K562 (cell line): ENCODE data around the gene ZNF512B. TPM values are rescaled to one million over a fixed set of nuclear protein-coding genes. Genes with fewer than 3 reads are reported as not detected.
A peak's percentile ranks its signal among the peaks of the same experiment; 100 is the strongest.

ENCODE experiments used
- ATAC-seq: fragments of 200-7000 bp; cut with Tn5 transposase; 3 replicates; pipeline ENCODE4 v1.9.1; 2020; ENCODE audit warnings: moderate library complexity
- BruUV-seq: library from RNA; stranded (reverse); fragments of 400-500 nt; replicated peaks from 2 replicates; lab custom pipeline; 2021; lab: Mats Ljungman, UMichigan
- CTCF ChIA-PET: fragments of 300-600 bp; formaldehyde crosslinking; extraction: SDS; loops from one replicate; lab custom pipeline; 2021; ENCODE audit warnings: low intra/inter-chr PET ratio; lab: Yijun Ruan, JAX
- POLR2A ChIA-PET: fragments of 300-600, 350-650 bp; sonication (Branson Sonifier 250); formaldehyde crosslinking; extraction: SDS; loops from one replicate; lab custom pipeline; 2021; ENCODE audit warnings: antibody characterized with exemption, inconsistent platforms; lab: Yijun Ruan, JAX
- DNase-seq, 4 experiments: peaks; one replicate each; pipeline versions ENCODE4 v3.0.0 to v3.0.0-alpha.2; 2011 to 2018; ENCODE audit warnings: low spot score in 3 of 4, mixed read lengths in 3 of 4; ENCODE audit errors: extremely low read depth in 1 of 4
- FAIRE-seq: peaks from 2 replicates; lab custom pipeline; 2011; peaks lifted over from hg19 to GRCh38; lab: Jason Lieb, UNC
- H2AFZ ChIP-seq: 2 replicates; pipeline ENCODE4 v1.6.0; 2011; ENCODE audit warnings: low read depth, low read length, control low read depth, inconsistent platforms
- H3K27ac ChIP-seq: fragments of 200-600 bp; 3 replicates; pipeline ENCODE4 v1.8.0; 2011; ENCODE audit warnings: low read depth, mild to moderate bottlenecking, control low read depth, inconsistent platforms, low read length, moderate library complexity, mixed read lengths; ENCODE audit errors: extremely low read depth
- H3K27me3 ChIP-seq, 2 experiments: fragments of 300-600 bp in 1 of 2; 2 replicates in 1 of 2; 3 replicates in 1 of 2; pipeline versions ENCODE4 v1.6.0 to v1.8.0; 2011; ENCODE audit warnings: inconsistent platforms in 2 of 2, low read length in 2 of 2, mild to moderate bottlenecking in 1 of 2, mixed read lengths in 1 of 2, moderate library complexity in 1 of 2; ENCODE audit not compliant: control insufficient read depth in 2 of 2, insufficient read depth in 2 of 2
- H3K36me3 ChIP-seq: fragments of 300-600 bp; 3 replicates; pipeline ENCODE4 v1.8.0; 2011; ENCODE audit warnings: mild to moderate bottlenecking, low read length, inconsistent platforms; ENCODE audit not compliant: control insufficient read depth, insufficient read depth
- H3K4me1 ChIP-seq, 2 experiments: fragments of 200-600 bp in 1 of 2; replicated peaks in 1 of 2; 2 replicates in 1 of 2; 3 replicates in 1 of 2; pipeline versions ENCODE4 v1.5.1 to v1.8.0; 2011; ENCODE audit warnings: inconsistent platforms in 2 of 2, low read length in 2 of 2, mild to moderate bottlenecking in 1 of 2, mixed read lengths in 1 of 2, moderate library complexity in 1 of 2; ENCODE audit not compliant: control insufficient read depth in 2 of 2, insufficient read depth in 2 of 2
- H3K4me2 ChIP-seq: 2 replicates; pipeline ENCODE4 v1.6.1; 2011; ENCODE audit warnings: low read length, control low read depth, inconsistent platforms, mixed read lengths; ENCODE audit not compliant: insufficient read depth
- H3K4me3 ChIP-seq: fragments of 200-600 bp; sonication (generic), shearing (Covaris generic); 2 replicates; pipeline ENCODE4 v1.5.1; 2016; ENCODE audit warnings: control low read depth, inconsistent platforms
- H3K79me2 ChIP-seq: fragments of 200-600 bp; 3 replicates; pipeline ENCODE4 v1.8.0; 2011; ENCODE audit warnings: low read length, inconsistent platforms; ENCODE audit not compliant: control insufficient read depth, insufficient read depth
- H3K9ac ChIP-seq, 2 experiments: 2 replicates each; pipeline versions ENCODE4 v1.6.0 to v1.6.1; 2011; ENCODE audit warnings: low read depth in 2 of 2, low read length in 2 of 2, control low read depth in 1 of 2, inconsistent platforms in 1 of 2, mild to moderate bottlenecking in 1 of 2, mixed read lengths in 1 of 2; ENCODE audit not compliant: insufficient read depth in 1 of 2
- H3K9me1 ChIP-seq: one replicate; pipeline ENCODE4 v1.6.0; 2011; ENCODE audit warnings: inconsistent platforms, mild to moderate bottlenecking, low read length, moderate library complexity; ENCODE audit not compliant: control insufficient read depth, insufficient read depth
- H3K9me3 ChIP-seq: replicated peaks from 2 replicates; pipeline ENCODE4 v1.5.1; 2011; ENCODE audit warnings: low read depth, low read length, inconsistent platforms; ENCODE audit not compliant: control insufficient read depth, insufficient read depth
- H4K20me1 ChIP-seq: replicated peaks from 2 replicates; pipeline ENCODE4 v1.6.1; 2011; ENCODE audit warnings: low read length, inconsistent platforms, mixed read lengths; ENCODE audit not compliant: control insufficient read depth, insufficient read depth
- CBFA2T3 ChIP-seq: fragments of 450-650 bp; IDR thresholded peaks from 2 replicates; pipeline ENCODE4 v1.6.1; 2017
- GATAD2B ChIP-seq: fragments of 450-650 bp; IDR thresholded peaks from 2 replicates; pipeline ENCODE4 v1.6.1; 2017; ENCODE audit warnings: mild to moderate bottlenecking, borderline replicate concordance
- GTF2A2 ChIP-seq: IDR thresholded peaks from 2 replicates; pipeline ENCODE4 v1.6.1; 2016; ENCODE audit warnings: mild to moderate bottlenecking, missing genetic modification characterization, missing compliant biosample characterization
- GTF2E2 ChIP-seq: fragments of 200-800 bp; sonication (Bioruptor generic); IDR thresholded peaks from 2 replicates; pipeline ENCODE4 v1.6.1; 2016; ENCODE audit warnings: missing genetic modification characterization, missing compliant biosample characterization
- HMG20B ChIP-seq: fragments of 250-450 bp; sonication (Bioruptor Pico); IDR thresholded peaks from 2 replicates; pipeline ENCODE4 v1.5.0; 2021; ENCODE audit warnings: mild to moderate bottlenecking
- IFI16 ChIP-seq: fragments of 250-450 bp; sonication (Bioruptor Pico); IDR thresholded peaks from 2 replicates; pipeline ENCODE4 v2.1.2; 2022; ENCODE audit warnings: mild to moderate bottlenecking, inconsistent platforms
- LCOR ChIP-seq: sonication (generic); formaldehyde crosslinking; IDR thresholded peaks from 2 replicates; pipeline ENCODE4 v1.8.0; 2022; ENCODE audit warnings: mild to moderate bottlenecking, missing genetic modification reagents
- MXI1 ChIP-seq: IDR thresholded peaks from 2 replicates; pipeline ENCODE4 v1.6.1; 2011; ENCODE audit warnings: low read depth, mild to moderate bottlenecking, improper control_type of control experiment, low read length
- NR2C2 ChIP-seq, 2 experiments: fragments of 200-800 bp in 1 of 2; sonication (Bioruptor generic) in 1 of 2; sonication (generic) in 1 of 2; formaldehyde crosslinking in 1 of 2; IDR thresholded peaks; 2 replicates each; pipeline versions ENCODE4 v1.6.1 to v1.8.0; 2016 to 2022; ENCODE audit warnings: mild to moderate bottlenecking in 1 of 2, missing compliant biosample characterization in 1 of 2, missing genetic modification characterization in 1 of 2, missing genetic modification reagents in 1 of 2
- PCBP2 ChIP-seq: fragments of 200-400 bp; formaldehyde crosslinking; IDR thresholded peaks from 2 replicates; pipeline ENCODE4 v1.6.1; 2018; ENCODE audit warnings: low read length, low read depth, mild to moderate bottlenecking, moderate library complexity; ENCODE audit not compliant: poor library complexity, severe bottlenecking
- RBFOX2 ChIP-seq: fragments of 200-400 bp; formaldehyde crosslinking; IDR thresholded peaks from 2 replicates; pipeline ENCODE4 v1.6.1; 2017; ENCODE audit warnings: low read depth, mild to moderate bottlenecking, low read length, moderate library complexity
- SMAD2 ChIP-seq: fragments of 150-350 bp; IDR thresholded peaks from 2 replicates; pipeline ENCODE4 v1.6.1; 2014; ENCODE audit warnings: low read depth, mild to moderate bottlenecking, low read length
- SMC3 ChIP-seq: conservative IDR thresholded peaks from 2 replicates; pipeline ENCODE4 v1.6.1; 2011; ENCODE audit warnings: low read depth, low read length, improper control_type of control experiment; ENCODE audit not compliant: insufficient read depth
- STAT5B ChIP-seq: fragments of 250-450 bp; sonication (Bioruptor Pico); IDR thresholded peaks from 2 replicates; pipeline ENCODE4 v1.8.0; 2021; ENCODE audit warnings: mild to moderate bottlenecking, inconsistent platforms
- XRCC4 ChIP-seq: IDR thresholded peaks from one replicate; pipeline ENCODE4 v1.6.1; 2011; ENCODE audit not compliant: insufficient read depth, insufficient read length; ENCODE audit errors: extremely low read depth
- XRCC5 ChIP-seq: fragments of 200-400 bp; formaldehyde crosslinking; IDR thresholded peaks from 2 replicates; pipeline ENCODE4 v1.6.1; 2017; ENCODE audit warnings: low read depth, mild to moderate bottlenecking, low read length
- YY1 ChIP-seq, 3 experiments: IDR thresholded peaks; 2 replicates each; pipeline ENCODE4 v1.6.1; 2011; ENCODE audit warnings: low read length in 2 of 3, mild to moderate bottlenecking in 2 of 3, moderate library complexity in 2 of 3, borderline replicate concordance in 1 of 3, control low read depth in 1 of 3, low read depth in 1 of 3; ENCODE audit not compliant: insufficient read depth in 3 of 3, insufficient replicate concordance in 2 of 3, control insufficient read depth in 1 of 3, insufficient read length in 1 of 3; ENCODE audit errors: extremely low read depth in 1 of 3
- ZFP1 ChIP-seq: fragments of 450-650 bp; formaldehyde crosslinking; IDR thresholded peaks from 2 replicates; pipeline ENCODE4 v1.4.0; 2020; ENCODE audit warnings: mild to moderate bottlenecking, mixed read lengths
- ZKSCAN3 ChIP-seq: fragments of 250-450 bp; sonication (Bioruptor Pico); IDR thresholded peaks from 2 replicates; pipeline ENCODE4 v1.4.0; 2020
- ZNF143 ChIP-seq: sonication (generic); formaldehyde crosslinking; IDR thresholded peaks from 2 replicates; pipeline ENCODE4 v1.9.0; 2022; ENCODE audit warnings: mild to moderate bottlenecking, missing genetic modification reagents
- ZNF146 ChIP-seq: IDR thresholded peaks from one replicate; pipeline ENCODE4 v1.6.1; 2018; ENCODE audit warnings: missing compliant biosample characterization; ENCODE audit not compliant: unreplicated experiment
- WGBS: fragments of 100-300 bp; shearing (Covaris generic); methylation state at CpG from one replicate; pipeline ENCODE4 v1.1.6; 2016; ENCODE audit warnings: low coverage, mixed read lengths; ENCODE audit not compliant: insufficient coverage; ENCODE audit errors: missing lambda C conversion rate; 5-methylcytosine and 5-hydroxymethylcytosine counted together
- in situ Hi-C: fragments of 300-500 bp; cut with MboI; formaldehyde crosslinking; loops from 4 replicates; pipeline ENCODE4 v1.15.0; 2018; ENCODE audit warnings: inconsistent platforms, mixed read lengths
- intact Hi-C: fragments of 100-400 bp; cut with micrococcal nuclease; formaldehyde crosslinking; loops from 2 replicates; pipeline ENCODE4 v1.14.2; 2022
- polyA plus RNA-seq, 8 experiments: library from polyadenylated mRNA; depleted of rRNA in 4 of 8; stranded (reverse) in 5 of 8; unstranded in 3 of 8; fragments of >200 nt; fragmentation: Nextera tagmentation in 2 of 8; fragmentation: Illumina TruSeq in 1 of 8; extraction: Ambion mirVana in 2 of 8; extraction: Trizol in 1 of 8; gene quantifications; 2 replicates each; pipeline versions ENCODE4 v1.2.1 to v1.2.3, GENCODE V29; 2011 to 2014; ENCODE audit warnings: inconsistent platforms in 1 of 8, missing spikeins in 1 of 8
- total RNA-seq, 7 experiments: library from RNA; depleted of rRNA in 6 of 7; stranded (reverse); fragments of >200 nt in 6 of 7; fragmentation: Illumina TruSeq in 2 of 7; extraction: Trizol in 2 of 7; gene quantifications; 2 replicates each; pipeline versions ENCODE4 v1.2.1 to v1.2.3, GENCODE V29; 2011 to 2021; ENCODE audit warnings: low replicate concordance in 1 of 7
- TF ChIP-seq, protein P1 (sequence below): sonication (generic); formaldehyde crosslinking; IDR thresholded peaks from 2 replicates; pipeline ENCODE4 v1.8.1; 2023; ENCODE audit warnings: mild to moderate bottlenecking, missing genetic modification reagents, moderate library complexity

ZNF512B gene
- total and polyA plus RNA-seq, 9 of the 15 experiments (the other 6 are each of a cell fraction or from before 2014, with no cell fraction given), result 0.01 to 27.8 (median 8.2) TPM

DNA sequence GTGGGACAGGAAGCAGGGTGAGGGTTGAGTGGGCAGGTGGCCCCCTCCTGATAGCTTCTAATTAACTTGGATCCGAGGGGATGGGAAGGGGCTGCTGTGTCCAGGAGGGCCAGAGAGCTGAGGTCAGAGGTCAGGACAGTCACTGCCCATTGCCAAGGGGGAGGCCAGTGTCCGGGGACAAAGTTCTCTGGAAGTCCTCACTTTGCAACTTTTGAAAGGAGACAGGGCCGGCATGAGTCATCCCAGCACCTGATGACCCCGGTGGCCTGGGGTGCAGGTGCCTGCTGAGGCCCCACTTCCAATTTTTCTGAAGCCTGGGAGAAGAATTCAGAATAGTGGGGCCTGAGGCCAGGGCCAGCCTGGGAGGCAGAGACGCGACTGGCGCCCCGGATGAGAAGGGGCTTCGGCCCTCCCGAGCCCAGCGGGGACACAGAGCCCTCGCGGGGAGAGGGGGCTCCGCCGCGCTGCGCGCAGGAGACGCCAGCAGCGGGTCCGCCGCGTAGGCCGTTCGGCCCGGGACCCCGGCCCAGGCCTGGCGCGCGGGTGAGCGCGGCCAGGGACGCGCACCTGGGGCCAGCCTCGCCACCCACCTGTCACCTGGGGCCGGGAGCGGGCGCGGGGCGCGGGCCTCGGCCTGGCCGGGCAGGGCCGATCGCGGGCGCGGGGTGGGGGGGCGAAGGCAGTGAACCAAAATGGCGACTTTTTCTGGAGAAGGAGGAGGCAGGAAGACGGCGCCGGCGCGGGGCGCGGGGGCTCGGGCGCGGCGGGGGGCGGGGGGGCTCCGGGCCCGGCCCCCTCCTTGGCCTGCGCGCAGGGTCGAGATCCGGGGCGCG is 586 bp downstream of the ZNF512B start:
- WGBS, result under 1% methylated on average over 27 of the region's 70 CpGs
- Histone ChIP-seq H3K79me2 (peaks cover 21% of the 10 kb centered on the region), H3K9me3 (no peaks in the 10 kb centered on the region), H4K20me1 (no peaks in the 10 kb centered on the region), H3K27me3 (no peaks in the 10 kb centered on the region), H3K36me3 (peaks cover 32% of the 10 kb centered on the region; the same call in 1 of the 3 replicates), H3K9ac (peak overlapping the region; percentile 83 to 99), H3K4me1 (peaks cover 14 to 47% of the 10 kb centered on the region in 2 experiments), H3K4me3 (peak overlapping the region; percentile 63), H3K4me2 (peak overlapping the region; percentile 69), H2AFZ (peak overlapping the region; percentile 44), H3K9me1 (no peaks in the 10 kb centered on the region), H3K27ac (peak overlapping the region; percentile 83)
- in situ Hi-C loops, result no loop called here
- ChIA-PET CTCF (no interaction called here), POLR2A (interaction anchor here (0.6 to 1.3 kb wide), 4 partner anchors 9 to 15 kb away, joined by 3 to 6 read pairs (median 3); partner anchors contain the start of gene UCKL1)
- intact Hi-C loops, result no loop called here
- no peak for ATAC-seq
- BruUV-seq, result no TSS peak
- peak; percentile 37 to 50 (median 44) for DNase-seq
- no peak for FAIRE-seq
- no peak for TF ChIP-seq ZNF146 (CRISPR knock-in tag)
- TF ChIP-seq YY1 (IDR thresholded peaks at IDR 0.05; ENCODE audit: borderline replicate concordance in 1 of 3, control insufficient read depth in 1 of 3, extremely low read depth in 1 of 3, insufficient read depth in 3 of 3, insufficient read length in 1 of 3, insufficient replicate concordance in 2 of 3, low read depth in 1 of 3, low read length in 2 of 3), result peak; percentile 28 to 83 (median 58)
- TF ChIP-seq SMC3, result no peak
- TF ChIP-seq SMAD2, result no peak
- no peak for TF ChIP-seq IFI16 (CRISPR knock-in tag)
- TF ChIP-seq STAT5B (CRISPR knock-in tag), result no peak
- no peak for TF ChIP-seq HMG20B
- no peak for TF ChIP-seq GTF2E2 (tag)
- TF ChIP-seq, protein P1, sequence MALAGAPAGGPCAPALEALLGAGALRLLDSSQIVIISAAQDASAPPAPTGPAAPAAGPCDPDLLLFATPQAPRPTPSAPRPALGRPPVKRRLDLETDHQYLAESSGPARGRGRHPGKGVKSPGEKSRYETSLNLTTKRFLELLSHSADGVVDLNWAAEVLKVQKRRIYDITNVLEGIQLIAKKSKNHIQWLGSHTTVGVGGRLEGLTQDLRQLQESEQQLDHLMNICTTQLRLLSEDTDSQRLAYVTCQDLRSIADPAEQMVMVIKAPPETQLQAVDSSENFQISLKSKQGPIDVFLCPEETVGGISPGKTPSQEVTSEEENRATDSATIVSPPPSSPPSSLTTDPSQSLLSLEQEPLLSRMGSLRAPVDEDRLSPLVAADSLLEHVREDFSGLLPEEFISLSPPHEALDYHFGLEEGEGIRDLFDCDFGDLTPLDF (CRISPR knock-in tag), result no peak
- peak; percentile 57; the same call in 1 of the 2 replicates for TF ChIP-seq GATAD2B
- no peak for TF ChIP-seq MXI1
- TF ChIP-seq ZKSCAN3, result no peak
- no peak for TF ChIP-seq ZFP1 (CRISPR knock-in tag)
- TF ChIP-seq RBFOX2, result peak; percentile 53
- no peak for TF ChIP-seq CBFA2T3
- no peak for TF ChIP-seq NR2C2 (CRISPR knock-in tag; IDR thresholded peaks at IDR 0.05)
- peak; percentile 82 for TF ChIP-seq NR2C2 (tag; IDR thresholded peaks at IDR 0.05)
- 0 out of 2 replicates have a peak, but pooled peaks have one; percentile 37 for TF ChIP-seq ZNF143 (CRISPR knock-in tag)
- 0 out of 2 replicates have a peak, but pooled peaks have one; percentile 12 for TF ChIP-seq XRCC5
- no peak for TF ChIP-seq XRCC4
- no peak for TF ChIP-seq LCOR (CRISPR knock-in tag)
- no peak for TF ChIP-seq GTF2A2 (tag)
- no peak for TF ChIP-seq PCBP2
